Ishikawa (cell line): ENCODE measurements around the gene ANKRD42.

Experiments used
- CEBPB ChIP-seq: IDR thresholded peaks from 2 replicates; pipeline ENCODE4 v1.6.1; 2012
- RAD21 ChIP-seq: IDR thresholded peaks from 2 replicates; pipeline ENCODE4 v1.6.1; 2012; ENCODE audit warnings: low read depth
- TF ChIP-seq, protein P1 (sequence below): IDR thresholded peaks from 2 replicates; pipeline ENCODE4 v1.6.1; 2012

GRCh38 chr11:83191491-83191890 is 2.0 kb upstream of the ANKRD42 start:
- TF ChIP-seq RAD21 = no peak
- TF ChIP-seq CEBPB = no peak
- TF ChIP-seq, protein P1, sequence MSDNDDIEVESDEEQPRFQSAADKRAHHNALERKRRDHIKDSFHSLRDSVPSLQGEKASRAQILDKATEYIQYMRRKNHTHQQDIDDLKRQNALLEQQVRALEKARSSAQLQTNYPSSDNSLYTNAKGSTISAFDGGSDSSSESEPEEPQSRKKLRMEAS = no peak
